K562 (cell line): ENCODE measurements around the gene CDC37. TPM values are rescaled to one million over a fixed set of nuclear protein-coding genes. Genes with fewer than 3 reads are reported as not detected.

ENCODE experiments used
- ELF1 ChIP-seq: fragments of 200-800 bp; sonication (Bioruptor generic); IDR thresholded peaks from 2 replicates; pipeline ENCODE4 v1.6.1; 2016; ENCODE audit warnings: missing genetic modification characterization, missing compliant biosample characterization
- HDAC3 ChIP-seq: fragments of 450-650 bp; IDR thresholded peaks from 2 replicates; pipeline ENCODE4 v1.6.1; 2018; ENCODE audit warnings: borderline replicate concordance, mild to moderate bottlenecking, moderate library complexity; ENCODE audit not compliant: partially characterized antibody
- HEY1 ChIP-seq: fragments of 250-450 bp; sonication (Bioruptor Pico); IDR thresholded peaks from 2 replicates; pipeline ENCODE4 v1.5.0; 2020; ENCODE audit warnings: mild to moderate bottlenecking, moderate library complexity, borderline replicate concordance
- HIVEP1 ChIP-seq: fragments of 250-450 bp; sonication (Bioruptor Pico); IDR thresholded peaks from 2 replicates; pipeline ENCODE4 v1.4.0; 2020; ENCODE audit warnings: mild to moderate bottlenecking
- KLF13 ChIP-seq: fragments of 450-650 bp; IDR thresholded peaks from 2 replicates; pipeline ENCODE4 v1.6.1; 2016; ENCODE audit warnings: missing genetic modification characterization, low read depth, mild to moderate bottlenecking, missing compliant biosample characterization, moderate library complexity, borderline replicate concordance
- MNT ChIP-seq, 2 experiments: fragments of 450-650 bp; conservative IDR thresholded peaks; 2 replicates each; pipeline ENCODE4 v1.6.1; 2017; ENCODE audit warnings: mild to moderate bottlenecking in 2 of 2, moderate library complexity in 2 of 2
- RFX1 ChIP-seq: fragments of 450-650 bp; IDR thresholded peaks from 2 replicates; pipeline ENCODE4 v1.6.1; 2016; ENCODE audit warnings: mild to moderate bottlenecking, moderate library complexity
- ZNF324 ChIP-seq: fragments of 250-450 bp; sonication (Bioruptor Pico); IDR thresholded peaks from 2 replicates; pipeline ENCODE4 v1.4.0; 2020; ENCODE audit warnings: mild to moderate bottlenecking
- ZNF398 ChIP-seq: fragments of 250-450 bp; sonication (Bioruptor Pico); IDR thresholded peaks from 2 replicates; pipeline ENCODE4 v1.8.0; 2021; ENCODE audit warnings: moderate library complexity, mild to moderate bottlenecking, inconsistent platforms
- polyA plus RNA-seq, 8 experiments: library from polyadenylated mRNA; depleted of rRNA in 4 of 8; stranded (reverse) in 5 of 8; unstranded in 3 of 8; fragments of >200 nt; fragmentation: Nextera tagmentation in 2 of 8; fragmentation: Illumina TruSeq in 1 of 8; extraction: Ambion mirVana in 2 of 8; extraction: Trizol in 1 of 8; gene quantifications; 2 replicates each; pipeline versions ENCODE4 v1.2.1 to v1.2.3, GENCODE V29; 2011 to 2014; ENCODE audit warnings: inconsistent platforms in 1 of 8, missing spikeins in 1 of 8
- total RNA-seq, 7 experiments: library from RNA; depleted of rRNA in 6 of 7; stranded (reverse); fragments of >200 nt in 6 of 7; fragmentation: Illumina TruSeq in 2 of 7; extraction: Trizol in 2 of 7; gene quantifications; 2 replicates each; pipeline versions ENCODE4 v1.2.1 to v1.2.3, GENCODE V29; 2011 to 2021; ENCODE audit warnings: low replicate concordance in 1 of 7
- TF ChIP-seq, protein P1 (sequence below): fragments of 250-450 bp; sonication (Bioruptor Pico); IDR thresholded peaks from 2 replicates; pipeline ENCODE4 v1.5.0; 2022; ENCODE audit warnings: mild to moderate bottlenecking

Gene CDC37
- total and polyA plus RNA-seq, 9 of the 15 experiments (the other 6 are each of a cell fraction or from before 2014, with no cell fraction given), result 6.6 to 538 (median 227) TPM

- TF ChIP-seq MNT (conservative IDR thresholded peaks at IDR 0.05), result peak; percentile 91 to 97
- TF ChIP-seq HDAC3, result no peak
- no peak for TF ChIP-seq HIVEP1 (CRISPR knock-in tag)
- no peak for TF ChIP-seq ZNF398 (CRISPR knock-in tag)
- TF ChIP-seq RFX1, result peak; percentile 97
- no peak for TF ChIP-seq ZNF324 (CRISPR knock-in tag)
- peak; percentile 56; the same call in 1 of the 2 replicates for TF ChIP-seq ELF1 (tag)
- TF ChIP-seq KLF13 (tag), result peak; percentile 77; the same call in 1 of the 2 replicates
- TF ChIP-seq, protein P1, sequence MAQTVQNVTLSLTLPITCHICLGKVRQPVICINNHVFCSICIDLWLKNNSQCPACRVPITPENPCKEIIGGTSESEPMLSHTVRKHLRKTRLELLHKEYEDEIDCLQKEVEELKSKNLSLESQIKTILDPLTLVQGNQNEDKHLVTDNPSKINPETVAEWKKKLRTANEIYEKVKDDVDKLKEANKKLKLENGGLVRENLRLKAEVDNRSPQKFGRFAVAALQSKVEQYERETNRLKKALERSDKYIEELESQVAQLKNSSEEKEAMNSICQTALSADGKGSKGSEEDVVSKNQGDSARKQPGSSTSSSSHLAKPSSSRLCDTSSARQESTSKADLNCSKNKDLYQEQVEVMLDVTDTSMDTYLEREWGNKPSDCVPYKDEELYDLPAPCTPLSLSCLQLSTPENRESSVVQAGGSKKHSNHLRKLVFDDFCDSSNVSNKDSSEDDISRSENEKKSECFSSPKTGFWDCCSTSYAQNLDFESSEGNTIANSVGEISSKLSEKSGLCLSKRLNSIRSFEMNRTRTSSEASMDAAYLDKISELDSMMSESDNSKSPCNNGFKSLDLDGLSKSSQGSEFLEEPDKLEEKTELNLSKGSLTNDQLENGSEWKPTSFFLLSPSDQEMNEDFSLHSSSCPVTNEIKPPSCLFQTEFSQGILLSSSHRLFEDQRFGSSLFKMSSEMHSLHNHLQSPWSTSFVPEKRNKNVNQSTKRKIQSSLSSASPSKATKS (CRISPR knock-in tag), result no peak
- no peak for TF ChIP-seq HEY1 (CRISPR knock-in tag)
Observed at GRCh38 chr19:10403137-10404021, at the start of gene CDC37 (continued).
